Gastrocnemius medialis (tissue), 4 donors: Measurements from ENCODE around the gene ALCAM.

ENCODE experiments used
- POLR2A ChIP-seq, 2 donors: fragments of 450-650 bp; IDR thresholded peaks; one replicate each; pipeline ENCODE4 v1.6.1; 2017; ENCODE audit warnings: antibody characterized with exemption in 2 of 2, mild to moderate bottlenecking in 2 of 2, moderate library complexity in 2 of 2
- TF ChIP-seq, protein P1 (sequence below), 5 experiments: fragments of 450-650 bp in 3 of 5; fragments of 200-600 bp in 2 of 5; sonication (generic) in 2 of 5; IDR thresholded peaks in 4 of 5; conservative IDR thresholded peaks in 1 of 5; 1 replicate in 4 of 5; 2 replicates in 1 of 5; pipeline ENCODE4 v1.5.1; 2016 to 2019; ENCODE audit warnings: antibody characterized with exemption in 5 of 5, mild to moderate bottlenecking in 3 of 5, moderate library complexity in 3 of 5

DNA sequence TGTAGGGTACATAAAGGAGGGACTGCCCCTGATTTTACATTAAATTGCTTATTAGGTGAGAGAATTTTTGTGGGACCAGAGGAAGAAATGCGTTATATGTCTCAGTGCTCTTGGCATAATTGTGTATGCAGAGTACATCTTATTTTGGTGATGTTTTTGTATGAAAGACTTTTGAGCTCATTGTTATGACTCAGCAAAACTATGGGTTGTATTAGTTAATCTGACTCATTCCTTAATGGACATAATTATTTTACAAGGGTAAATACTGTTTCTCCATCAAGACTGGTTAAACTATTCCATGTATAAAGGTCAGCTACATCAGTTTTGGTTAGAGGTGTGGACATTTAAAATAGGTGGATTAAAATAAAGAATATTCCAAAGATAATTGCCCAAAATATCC is 156.8 kb downstream of the ALCAM start:
- TF ChIP-seq, protein P1, sequence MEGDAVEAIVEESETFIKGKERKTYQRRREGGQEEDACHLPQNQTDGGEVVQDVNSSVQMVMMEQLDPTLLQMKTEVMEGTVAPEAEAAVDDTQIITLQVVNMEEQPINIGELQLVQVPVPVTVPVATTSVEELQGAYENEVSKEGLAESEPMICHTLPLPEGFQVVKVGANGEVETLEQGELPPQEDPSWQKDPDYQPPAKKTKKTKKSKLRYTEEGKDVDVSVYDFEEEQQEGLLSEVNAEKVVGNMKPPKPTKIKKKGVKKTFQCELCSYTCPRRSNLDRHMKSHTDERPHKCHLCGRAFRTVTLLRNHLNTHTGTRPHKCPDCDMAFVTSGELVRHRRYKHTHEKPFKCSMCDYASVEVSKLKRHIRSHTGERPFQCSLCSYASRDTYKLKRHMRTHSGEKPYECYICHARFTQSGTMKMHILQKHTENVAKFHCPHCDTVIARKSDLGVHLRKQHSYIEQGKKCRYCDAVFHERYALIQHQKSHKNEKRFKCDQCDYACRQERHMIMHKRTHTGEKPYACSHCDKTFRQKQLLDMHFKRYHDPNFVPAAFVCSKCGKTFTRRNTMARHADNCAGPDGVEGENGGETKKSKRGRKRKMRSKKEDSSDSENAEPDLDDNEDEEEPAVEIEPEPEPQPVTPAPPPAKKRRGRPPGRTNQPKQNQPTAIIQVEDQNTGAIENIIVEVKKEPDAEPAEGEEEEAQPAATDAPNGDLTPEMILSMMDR (IDR thresholded peaks at IDR 0.05 in 4 of 5, conservative IDR thresholded peaks at IDR 0.05 in 1 of 5): no peak
- no peak for TF ChIP-seq POLR2A (IDR thresholded peaks at IDR 0.05)
